ENCODE results near the gene LCK. TPM values are rescaled to one million over a fixed set of nuclear protein-coding genes. Genes with fewer than 3 reads are reported as not detected.

Gene LCK
- total and polyA plus RNA-seq, 9 of the 15 experiments (the other 6 are each of a cell fraction or from before 2014, with no cell fraction given) = 0.04 to 0.47 (median 0.13) TPM; not detected in 6

GRCh38 chr1:32205401-32206370 lies 45.4 kb upstream of the LCK start, which contains the start of gene IQCC (continued):
- TF ChIP-seq E2F8 (IDR thresholded peaks at IDR 0.05; ENCODE audit: low read depth, partially characterized antibody) (peak; percentile 22), ZNF174 (CRISPR knock-in tag; IDR thresholded peaks at IDR 0.05) (no peak), MYNN (IDR thresholded peaks at IDR 0.05) (peak; percentile 71), MYNN (CRISPR knock-in tag; IDR thresholded peaks at IDR 0.05) (no peak), ZBTB12 (CRISPR knock-in tag; IDR thresholded peaks at IDR 0.05) (peak; percentile 92), PHF8 (IDR thresholded peaks at IDR 0.05; ENCODE audit: borderline replicate concordance, low read length) (peak; percentile 89; the same call in 1 of the 2 replicates), FOS (IDR thresholded peaks at IDR 0.05; ENCODE audit: extremely low read depth, insufficient read length) (no peak), MEIS2 (IDR thresholded peaks at IDR 0.05; ENCODE audit: partially characterized antibody) (peak; percentile 87), NEUROD1 (IDR thresholded peaks at IDR 0.05; ENCODE audit: borderline replicate concordance, low read depth, low read length, partially characterized antibody) (peak; percentile 77), NFRKB (IDR thresholded peaks at IDR 0.05; ENCODE audit: low read depth) (peak; percentile 57; the same call in 1 of the 2 replicates), MXI1 (IDR thresholded peaks at IDR 0.05; ENCODE audit: low read depth, low read length) (peak; percentile 97), MTA1 (IDR thresholded peaks at IDR 0.05; ENCODE audit: borderline replicate concordance) (peak; percentile 98), FOXP1 (CRISPR knock-in tag; IDR thresholded peaks at IDR 0.05) (peak; percentile 88), E2F1 (CRISPR knock-in tag; IDR thresholded peaks at IDR 0.05) (peak; percentile 93), CREM (IDR thresholded peaks at IDR 0.05; ENCODE audit: low read depth) (peak; percentile 99), POLR2AphosphoS2 (IDR thresholded peaks at IDR 0.05; ENCODE audit: low read length) (peak; percentile 92; the same call in 1 of the 2 replicates), HLTF (IDR thresholded peaks at IDR 0.05) (no peak), ETS1 (conservative IDR thresholded peaks at IDR 0.05; ENCODE audit: control insufficient read depth, low read depth, low read length) (peak; percentile 74; the same call in 1 of the 2 replicates), ARID1B (IDR thresholded peaks at IDR 0.05) (peak; percentile 31; the same call in 1 of the 2 replicates), STAG1 (CRISPR knock-in tag; IDR thresholded peaks at IDR 0.05; ENCODE audit: borderline replicate concordance) (no peak)

Data from K562 (cell line).